ENCODE data around the gene LFNG.

- no peak for TF ChIP-seq POLR2AphosphoS5 (IDR thresholded peaks at IDR 0.05; ENCODE audit: low read depth, low read length)
- no peak for TF ChIP-seq FOXP2 (optimal IDR thresholded peaks at IDR 0.05; ENCODE audit: borderline replicate concordance, extremely low read depth, extremely low read length, insufficient read depth)
- no peak for TF ChIP-seq TAF1 (IDR thresholded peaks at IDR 0.05; ENCODE audit: borderline replicate concordance, insufficient read depth, low read length)
- TF ChIP-seq SIN3A (IDR thresholded peaks at IDR 0.05; ENCODE audit: borderline replicate concordance, insufficient read depth, low read length), result no peak
- no peak for TF ChIP-seq REST (IDR thresholded peaks at IDR 0.05; ENCODE audit: insufficient read depth in 1 of 2, low read depth in 2 of 2, low read length in 2 of 2)
These were observed 6.9 kb upstream of the LFNG start for GRCh38 chr7:2512713-2513112.
